PC-3 (cell line): ENCODE data around the gene TANC1. TPM values are rescaled to one million over a fixed set of nuclear protein-coding genes. Genes with fewer than 3 reads are reported as not detected.

Experiments used
- ATAC-seq: fragments of 200-7000 bp; cut with Tn5 transposase; 2 replicates; pipeline ENCODE4 v1.9.1; 2020; ENCODE audit warnings: mild to moderate bottlenecking, moderate library complexity
- BruUV-seq: library from RNA; stranded (reverse); fragments of 400-500 nt; replicated peaks from 2 replicates; lab custom pipeline; 2021; lab: Mats Ljungman, UMichigan
- CTCF ChIA-PET: fragments of 300-600 bp; sonication (Branson Sonifier 250); formaldehyde crosslinking; loops from one replicate; lab custom pipeline; 2022; ENCODE audit warnings: antibody characterized with exemption; lab: Charles Lee
- POLR2A ChIA-PET: fragments of 300-600 bp; sonication (Branson Sonifier 250); formaldehyde crosslinking; loops from one replicate; lab custom pipeline; 2022; ENCODE audit warnings: antibody characterized with exemption; ENCODE audit not compliant: unreplicated experiment; lab: Charles Lee
- DNase-seq: peaks from one replicate; pipeline ENCODE4 v3.0.0-alpha.2; 2015
- H2AFZ ChIP-seq: fragments of 300-600 bp; sonication (generic); 2 replicates; pipeline ENCODE4 v1.6.0; 2016; ENCODE audit warnings: antibody characterized with exemption, low read length
- H3F3A ChIP-seq: fragments of 300-600 bp; sonication (generic); one replicate; pipeline ENCODE4 v1.6.0; 2017; ENCODE audit warnings: antibody characterized with exemption, low read length, control low read depth, mild to moderate bottlenecking; ENCODE audit not compliant: unreplicated experiment
- H3K27ac ChIP-seq: fragments of 300-600 bp; sonication (generic); 2 replicates; pipeline ENCODE4 v1.5.1; 2016; ENCODE audit warnings: mild to moderate bottlenecking, low read length
- H3K27me3 ChIP-seq: fragments of 300-600 bp; sonication (generic); 2 replicates; pipeline ENCODE4 v1.6.1; 2016; ENCODE audit warnings: low read length, mixed read lengths
- H3K36me3 ChIP-seq: fragments of 300-600 bp; sonication (generic); 2 replicates; pipeline ENCODE4 v1.6.1; 2016; ENCODE audit warnings: low read depth, mixed run types, low read length, mixed read lengths
- H3K4me1 ChIP-seq: fragments of 300-600 bp; sonication (generic); 2 replicates; pipeline ENCODE4 v1.5.1; 2016; ENCODE audit warnings: low read length; ENCODE audit not compliant: insufficient read depth
- H3K4me2 ChIP-seq: fragments of 300-600 bp; sonication (generic); 2 replicates; pipeline ENCODE4 v1.6.0; 2016; ENCODE audit warnings: low read length
- H3K4me3 ChIP-seq: fragments of 300-600 bp; sonication (generic); 2 replicates; pipeline ENCODE4 v1.5.1; 2016; ENCODE audit warnings: mild to moderate bottlenecking, low read length, mixed read lengths
- H3K79me2 ChIP-seq: fragments of 300-600 bp; sonication (generic); 2 replicates; pipeline ENCODE4 v1.6.1; 2017; ENCODE audit warnings: low read length, mixed read lengths
- H3K9ac ChIP-seq: fragments of 300-600 bp; sonication (generic); 2 replicates; pipeline ENCODE4 v1.6.0; 2016; ENCODE audit warnings: mild to moderate bottlenecking, low read length
- H3K9me2 ChIP-seq: fragments of 300-600 bp; sonication (generic); replicated peaks from 2 replicates; pipeline ENCODE4 v1.6.1; 2016; ENCODE audit warnings: mixed run types, low read length, mixed read lengths
- H3K9me3 ChIP-seq: fragments of 300-600 bp; sonication (generic); 2 replicates; pipeline ENCODE4 v1.6.1; 2016; ENCODE audit warnings: low read length, mixed read lengths
- H4K20me1 ChIP-seq: fragments of 300-600 bp; sonication (generic); 2 replicates; pipeline ENCODE4 v1.6.1; 2016; ENCODE audit warnings: low read length, mixed read lengths
- CTCF ChIP-seq: fragments of 300-600 bp; sonication (generic); conservative IDR thresholded peaks from 2 replicates; pipeline ENCODE4 v1.5.1; 2017; ENCODE audit warnings: antibody characterized with exemption, low read depth, mild to moderate bottlenecking, low read length
- EZH2 ChIP-seq: fragments of 300-600 bp; sonication (generic); IDR thresholded peaks from one replicate; pipeline ENCODE4 v1.6.1; 2017; ENCODE audit warnings: antibody characterized with exemption, mild to moderate bottlenecking, low read length; ENCODE audit not compliant: unreplicated experiment
- EZH2phosphoT487 ChIP-seq: fragments of 300-600 bp; sonication (generic); IDR thresholded peaks from 2 replicates; pipeline ENCODE4 v1.6.1; 2018; ENCODE audit warnings: mild to moderate bottlenecking, antibody characterized with exemption, low read length, borderline replicate concordance
- intact Hi-C: fragments of 100-400 bp; cut with micrococcal nuclease; formaldehyde crosslinking; loops from 2 replicates; pipeline ENCODE4 v1.9.0; 2023
- total RNA-seq: library from RNA; depleted of rRNA; stranded (reverse); fragments of >200 nt; gene quantifications from 2 replicates; pipeline ENCODE4 v1.2.3, GENCODE V29; 2014

The TANC1 gene
- total RNA-seq, 1 experiment from 2014 or later = 17.6 TPM

GRCh38 chr2:159200498-159200897 lies 232.1 kb downstream of the TANC1 start:
- H3K79me2 ChIP-seq = no peaks in the 10 kb centered on the region
- H4K20me1 ChIP-seq = no peaks in the 10 kb centered on the region
- H3K36me3 ChIP-seq = peaks cover 5% of the 10 kb centered on the region; the same call in 1 of the 2 replicates
- H3K9ac ChIP-seq = no peak overlapping the region
- H3K27ac ChIP-seq = no peak overlapping the region
- H3K4me2 ChIP-seq = no peak overlapping the region
- TF ChIP-seq EZH2phosphoT487 (no peak), CTCF (no peak), EZH2 (no peak)
- H3K9me2 ChIP-seq = no peaks in the 10 kb centered on the region
- H2AFZ ChIP-seq = no peak overlapping the region
- POLR2A ChIA-PET = no interaction called here
- H3K4me3 ChIP-seq = no peak overlapping the region
- no peak for ATAC-seq
- H3K27me3 ChIP-seq = no peaks in the 10 kb centered on the region
- no peaks in the 10 kb centered on the region for H3F3A ChIP-seq
- DNase-seq = no peak
- no peaks in the 10 kb centered on the region; the same call in 1 of the 2 replicates for H3K4me1 ChIP-seq
- BruUV-seq = no TSS peak
- H3K9me3 ChIP-seq = no peaks in the 10 kb centered on the region
- CTCF ChIA-PET = no interaction called here
- intact Hi-C loops = no loop called here

GRCh38 chr2:159201360-159202063 lies 233.1 kb downstream of the TANC1 start:
- peaks cover 8% of the 10 kb centered on the region; the same call in 1 of the 2 replicates for H3K36me3 ChIP-seq
- intact Hi-C loops = no loop called here

More at GRCh38 chr2:159201360-159202063, 233.1 kb downstream of the TANC1 start:
- Histone ChIP-seq H3K4me2 (no peak overlapping the region), H3K4me1 (no peaks in the 10 kb centered on the region; the same call in 1 of the 2 replicates), H3K79me2 (no peaks in the 10 kb centered on the region), H3K9me3 (no peaks in the 10 kb centered on the region), H2AFZ (no peak overlapping the region), H3K9me2 (no peaks in the 10 kb centered on the region), H4K20me1 (no peaks in the 10 kb centered on the region), H3K9ac (no peak overlapping the region), H3K27me3 (no peaks in the 10 kb centered on the region), H3F3A (no peaks in the 10 kb centered on the region), H3K4me3 (no peak overlapping the region), H3K27ac (no peak overlapping the region)
- DNase-seq = no peak
- no peak for TF ChIP-seq EZH2
- no peak for TF ChIP-seq CTCF
- no peak for TF ChIP-seq EZH2phosphoT487
- BruUV-seq = no TSS peak
- ChIA-PET POLR2A (no interaction called here), CTCF (no interaction called here)
- 0 out of 2 replicates have a peak, but pooled peaks have one; percentile 22 for ATAC-seq
